ENCODE measurements around the gene CPT1C.
"Not testable (repeated sequence)": the region's sequence is repeated elsewhere in the genome, so short reads cannot be mapped to it uniquely, and the experiment has no call there.

Gene CPT1C

GRCh38 chr19:49704888-49705642 is 14.1 kb downstream of the CPT1C start:
- DNase-seq (ENCODE audit: low spot score): no peak

- DNase-seq (ENCODE audit: low spot score): no peak
These were observed 15.0 kb downstream of the CPT1C start for GRCh38 chr19:49705919-49706318.

GRCh38 chr19:49710372-49710951 is 19.5 kb downstream of the CPT1C start:
- DNase-seq (ENCODE audit: low spot score): no peak

GRCh38 chr19:49712397-49712859 is 21.5 kb downstream of the CPT1C start:
- peak; percentile 79 for DNase-seq (ENCODE audit: low spot score)

DNA sequence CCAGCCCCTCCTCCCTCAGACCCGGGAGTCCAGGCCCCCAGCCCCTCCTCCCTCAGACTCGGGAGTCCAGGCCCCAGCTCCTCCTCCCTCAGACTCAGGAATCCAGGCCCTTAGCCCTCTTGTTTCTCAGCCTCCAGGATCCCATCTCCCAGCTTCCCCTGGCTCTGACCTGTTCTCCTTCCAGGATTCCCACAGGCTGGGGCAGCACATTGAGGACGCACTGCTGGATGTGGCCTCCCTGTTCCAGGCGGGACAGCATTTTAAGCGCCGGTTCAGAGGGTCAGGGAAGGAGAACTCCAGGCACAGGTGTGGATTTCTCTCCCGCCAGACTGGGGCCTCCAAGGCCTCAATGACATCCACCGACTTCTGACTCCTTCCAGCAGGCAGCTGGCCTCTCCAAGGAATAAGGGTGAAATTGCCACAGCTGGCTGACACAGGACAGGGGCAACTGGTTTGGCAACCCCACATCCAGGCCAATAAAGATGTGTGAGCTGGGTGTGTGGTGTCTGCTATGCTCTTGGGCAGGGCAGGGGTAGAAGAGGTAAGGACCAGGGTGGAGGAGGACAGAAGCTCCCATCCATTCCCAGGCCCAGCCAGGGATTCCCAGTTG is 22.4 kb downstream of the CPT1C start:
- DNase-seq (ENCODE audit: low spot score): no peak

DNA sequence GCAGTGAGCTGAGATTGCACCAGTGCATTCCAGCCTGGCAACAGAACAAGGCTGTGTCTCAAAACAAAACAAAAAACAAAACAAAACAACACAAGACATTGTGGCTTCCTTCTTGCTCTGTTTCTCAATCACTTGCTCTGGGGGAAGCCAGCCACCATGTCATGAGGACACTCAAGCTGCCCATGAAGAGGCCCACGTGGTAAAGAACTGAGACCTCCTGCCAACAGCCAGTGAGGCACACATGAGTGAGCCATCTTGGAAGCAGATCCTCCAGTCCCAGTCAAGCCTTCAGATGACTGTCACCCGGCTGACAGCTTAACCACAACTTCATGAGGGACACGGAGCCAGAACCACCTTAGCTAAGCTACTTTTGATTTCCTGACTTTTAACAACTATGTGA is 25.2 kb downstream of the CPT1C start:
- DNase-seq (ENCODE audit: low spot score): no peak

- no peak for DNase-seq (ENCODE audit: low spot score)
These were observed 27.6 kb downstream of the CPT1C start for GRCh38 chr19:49718511-49718910.

DNA sequence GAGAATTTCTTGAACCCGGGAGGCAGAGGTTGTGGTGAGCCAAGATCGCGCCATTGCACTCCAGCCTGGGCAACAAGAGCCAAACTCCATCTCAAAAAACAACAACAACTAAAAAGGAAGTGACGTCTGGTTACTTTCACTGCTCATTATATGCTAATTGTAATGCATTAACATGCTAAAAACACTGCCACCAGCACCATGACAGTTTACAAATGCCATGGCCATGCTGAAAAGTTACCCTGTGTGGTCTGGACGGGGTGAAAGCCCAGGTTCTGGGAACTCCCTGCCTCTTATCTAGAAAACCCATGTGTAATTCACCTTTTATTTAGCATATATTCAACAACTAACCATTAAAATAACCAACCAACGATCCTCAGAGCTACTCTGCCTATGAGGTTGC is 28.1 kb downstream of the CPT1C start:
- peak; percentile 34 for DNase-seq (ENCODE audit: low spot score)

- not testable (repeated sequence) for DNase-seq (ENCODE audit: low spot score)
These were observed 28.5 kb downstream of the CPT1C start for GRCh38 chr19:49719420-49719819.

GRCh38 chr19:49727217-49728030 is 36.5 kb downstream of the CPT1C start:
- DNase-seq (ENCODE audit: low spot score): no peak

DNA sequence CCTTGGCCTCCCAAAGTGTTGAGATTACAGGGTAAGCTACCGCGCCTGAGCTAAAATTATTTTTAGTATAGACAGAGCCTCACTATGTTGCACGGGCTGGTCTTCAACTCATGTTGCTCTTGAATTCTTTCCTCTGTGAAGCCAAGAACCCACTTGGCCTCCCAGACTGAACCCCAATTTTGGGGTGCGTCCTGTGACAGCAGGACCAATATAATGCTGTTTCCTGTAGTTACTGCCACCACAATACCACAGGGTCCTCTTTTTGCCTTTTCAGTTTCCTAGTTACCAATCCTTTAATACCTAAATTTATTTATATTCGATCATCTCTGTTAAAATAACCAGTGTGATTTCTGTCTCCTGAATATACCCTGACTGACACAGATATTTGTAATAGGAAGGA is 39.2 kb downstream of the CPT1C start:
- DNase-seq (ENCODE audit: low spot score): no peak

- DNase-seq (ENCODE audit: low spot score): no peak
These were observed 47.4 kb downstream of the CPT1C start for GRCh38 chr19:49738268-49738667.

DNA sequence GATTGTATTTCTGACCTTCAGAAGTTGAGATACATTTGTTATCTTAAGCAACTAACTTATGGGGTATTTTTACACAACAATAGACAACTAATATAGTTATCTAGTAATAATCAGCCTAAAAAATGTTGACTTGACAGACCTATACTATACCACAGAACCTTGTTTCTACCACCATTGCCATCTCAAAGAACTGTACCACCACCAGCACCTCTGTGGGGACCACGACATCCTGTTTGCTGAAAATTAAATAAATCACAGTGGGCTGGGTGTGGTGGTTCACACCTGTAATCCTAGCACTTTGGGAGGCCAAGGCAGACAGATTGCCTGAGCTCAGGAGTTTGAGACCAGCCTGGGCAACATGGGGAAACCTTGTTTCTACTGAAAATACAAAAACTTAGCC is 48.2 kb downstream of the CPT1C start:
- DNase-seq (ENCODE audit: low spot score): no peak

DNA sequence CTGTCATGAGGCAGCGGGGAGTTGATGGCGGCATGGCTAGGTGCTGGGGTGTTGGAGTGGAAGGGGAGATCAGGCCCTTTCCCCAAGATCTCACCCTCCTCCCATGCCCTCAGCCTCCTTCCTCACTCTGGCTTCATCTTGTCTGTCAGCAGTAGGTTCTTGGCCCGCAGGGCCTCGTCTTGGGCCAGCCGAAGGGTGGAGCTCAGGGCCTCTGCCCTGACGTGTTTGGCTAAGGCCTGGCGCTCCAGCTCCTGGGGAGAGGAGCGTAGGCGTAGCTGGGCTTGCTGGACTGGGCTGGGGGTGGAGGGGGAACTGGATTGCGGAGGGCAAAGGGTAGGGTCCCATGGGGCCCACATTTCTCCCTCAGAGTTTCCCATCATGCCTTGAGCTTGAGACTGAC is 49.0 kb downstream of the CPT1C start:
- DNase-seq (ENCODE audit: low spot score): no peak

GRCh38 chr19:49741210-49741844 is 50.4 kb downstream of the CPT1C start:
- no peak for DNase-seq (ENCODE audit: low spot score)

DNA sequence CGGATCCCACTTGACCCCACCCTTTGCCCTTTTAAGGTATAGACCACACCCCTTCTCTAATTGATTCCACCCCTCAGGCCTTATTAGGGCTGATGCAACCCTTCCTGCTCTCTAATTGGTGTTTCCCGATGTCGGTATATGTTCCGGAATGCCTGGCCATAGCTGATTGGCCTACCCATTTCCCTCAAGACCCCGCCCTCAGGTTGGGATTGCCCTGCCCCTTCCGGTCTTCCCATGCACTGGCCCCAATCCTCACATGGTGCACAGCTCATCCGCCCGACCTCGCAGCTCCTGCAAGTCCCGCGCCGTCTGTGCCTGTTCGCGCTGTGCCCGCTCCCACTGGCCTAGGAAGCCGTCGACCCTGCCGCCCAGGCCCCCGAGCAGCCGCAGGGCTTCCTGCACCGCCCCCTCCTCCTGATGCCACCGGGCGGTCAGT is 54.0 kb downstream of the CPT1C start:
- no peak for DNase-seq (ENCODE audit: low spot score)

DNA sequence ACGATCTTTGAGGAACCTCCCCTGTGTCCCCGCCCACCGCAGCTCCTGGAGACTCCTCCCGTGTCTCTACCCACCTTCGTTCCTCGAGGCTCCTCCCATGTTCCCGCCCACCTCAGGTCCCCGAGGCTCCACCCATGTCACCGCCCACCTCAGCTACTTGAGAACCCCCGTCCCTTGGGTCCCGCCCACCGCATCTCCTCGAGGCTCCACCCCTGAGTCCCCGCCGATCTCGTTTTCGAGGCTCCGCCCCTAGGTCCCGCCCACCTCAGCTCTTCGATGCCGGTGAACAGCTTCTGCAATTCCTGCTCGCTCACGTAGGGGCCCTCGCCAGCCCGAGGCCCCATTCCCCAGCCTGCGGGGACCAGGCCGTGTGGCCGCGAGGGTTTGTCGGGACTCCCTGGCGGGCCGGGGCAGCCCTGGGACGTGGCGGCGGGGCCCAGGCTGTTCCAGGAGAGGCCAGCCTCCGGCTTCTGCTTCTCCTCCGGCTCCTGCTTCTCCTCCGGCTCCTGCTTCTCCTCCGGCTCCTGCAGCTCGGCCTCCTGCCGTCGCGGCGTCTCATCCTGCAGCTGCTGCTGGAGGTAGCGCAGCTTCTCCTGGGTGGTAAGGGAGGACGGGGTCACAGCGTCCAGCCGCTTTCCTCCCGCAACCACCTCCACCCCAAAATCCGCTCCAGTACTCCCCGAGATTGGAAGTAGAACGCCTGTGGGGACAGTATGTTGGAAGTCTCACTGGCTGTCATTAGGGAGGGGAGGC is 55.5 kb downstream of the CPT1C start:
- DNase-seq (ENCODE audit: low spot score): peak; percentile 99

- peak; percentile 57 for DNase-seq (ENCODE audit: low spot score)
These were observed 58.3 kb downstream of the CPT1C start for GRCh38 chr19:49749055-49749716.

DNA sequence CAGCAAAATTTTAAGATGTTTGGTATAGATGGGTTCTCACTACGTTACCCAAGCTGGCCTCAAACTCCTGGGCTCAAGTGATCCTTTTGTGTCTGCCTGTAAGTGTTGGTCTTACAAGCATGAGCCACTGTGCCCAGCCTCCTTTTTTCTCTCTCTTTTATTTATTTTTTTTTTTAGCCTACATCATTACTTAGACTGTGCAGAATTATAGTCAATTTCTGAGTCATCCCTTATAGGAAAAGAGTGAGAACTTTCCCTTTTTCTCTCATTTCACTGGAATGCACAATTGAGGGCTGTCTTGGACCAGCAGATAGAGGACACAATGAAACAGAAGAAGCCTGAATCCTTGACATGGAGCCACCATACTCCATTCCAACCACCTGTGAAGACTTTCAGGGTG is 58.9 kb downstream of the CPT1C start:
- no peak for DNase-seq (ENCODE audit: low spot score)

DNA sequence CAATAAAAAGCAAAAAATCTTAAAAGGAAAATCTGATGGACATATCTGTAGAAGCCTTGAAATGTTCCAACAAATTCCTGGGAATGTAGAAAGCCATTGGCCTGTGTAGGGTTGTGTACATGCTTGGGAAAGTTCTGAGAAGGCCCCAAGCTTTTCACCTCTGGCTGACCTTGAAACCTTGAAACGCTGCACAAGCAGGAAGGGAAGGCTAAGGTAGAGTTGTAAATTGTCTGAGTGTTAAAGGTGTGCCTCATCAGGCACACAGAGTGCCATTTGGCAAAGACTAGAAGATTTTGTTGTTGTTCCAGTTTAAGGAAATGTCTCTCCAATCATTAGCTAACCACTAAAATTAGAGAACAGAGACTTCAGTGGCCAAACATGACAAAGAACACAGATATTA is 61.8 kb downstream of the CPT1C start:
- DNase-seq (ENCODE audit: low spot score): no peak

DNA sequence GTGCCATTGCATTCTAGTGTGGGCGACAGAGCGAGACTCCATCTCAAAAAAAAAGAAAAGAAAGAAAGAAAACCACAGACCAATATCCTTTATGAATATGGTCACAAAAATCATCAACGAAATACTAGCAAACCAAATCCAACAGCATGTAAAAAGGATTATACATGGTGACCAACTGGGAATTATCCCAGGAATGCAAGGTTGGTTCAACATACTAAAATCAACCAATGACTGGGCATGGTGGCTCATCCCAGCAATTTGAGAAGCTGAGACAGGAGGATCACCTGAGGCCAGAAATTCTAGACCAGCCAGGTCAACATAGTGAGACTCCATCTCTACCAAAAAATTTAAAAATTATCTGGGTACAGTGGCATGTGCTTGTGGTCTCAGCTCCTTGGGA is 65.0 kb downstream of the CPT1C start:
- DNase-seq (ENCODE audit: low spot score): no peak

All from NAMALWA (cell line).